Measurements from ENCODE around the gene SLC24A3. TPM values are rescaled to one million over a fixed set of nuclear protein-coding genes. Genes with fewer than 3 reads are reported as not detected.

Gene SLC24A3
- total RNA-seq, 4 donors from 2014 or later, result 12.9 to 49.8 (median 27.6) TPM

- intact Hi-C loops (cut with DNase I; ENCODE audit: low total_unique reads), result no loop called here
- no peaks in the 10 kb centered on the region for H3K27me3 ChIP-seq
- TF ChIP-seq POLR2A (IDR thresholded peaks at IDR 0.05), result no peak
- no peak for TF ChIP-seq CTCF (IDR thresholded peaks at IDR 0.05)
- no peak overlapping the region for H3K27ac ChIP-seq
- H3K4me1 ChIP-seq, result peaks cover 0 to 7% of the 10 kb centered on the region in 2 donors
- H3K4me3 ChIP-seq, result no peak overlapping the region
- H3K9me3 ChIP-seq, result no peaks in the 10 kb centered on the region
- H3K36me3 ChIP-seq, result no peaks in the 10 kb centered on the region
- DNase-seq, result no peak
Measured at GRCh38 chr20:19336631-19337030, 124.2 kb downstream of the SLC24A3 start.

- Histone ChIP-seq H3K36me3 (no peaks in the 10 kb centered on the region), H3K4me3 (no peak overlapping the region), H3K27me3 (no peaks in the 10 kb centered on the region), H3K4me1 (peaks cover 0 to 7% of the 10 kb centered on the region in 2 donors), H3K9me3 (no peaks in the 10 kb centered on the region), H3K27ac (no peak overlapping the region)
- intact Hi-C loops (cut with DNase I; ENCODE audit: low total_unique reads), result no loop called here
- no peak for TF ChIP-seq POLR2A (IDR thresholded peaks at IDR 0.05)
- no peak for DNase-seq
Measured at GRCh38 chr20:19338380-19338779, 125.9 kb downstream of the SLC24A3 start.

GRCh38 chr20:19338960-19339359 is 126.5 kb downstream of the SLC24A3 start:
- Histone ChIP-seq H3K27me3 (no peaks in the 10 kb centered on the region), H3K36me3 (no peaks in the 10 kb centered on the region), H3K4me1 (peaks cover 0 to 7% of the 10 kb centered on the region in 2 donors), H3K27ac (no peak overlapping the region), H3K9me3 (no peaks in the 10 kb centered on the region), H3K4me3 (no peak overlapping the region)
- TF ChIP-seq CTCF (IDR thresholded peaks at IDR 0.05) (no peak), POLR2A (IDR thresholded peaks at IDR 0.05) (no peak)
- intact Hi-C loops (cut with DNase I; ENCODE audit: low total_unique reads), result no loop called here
- no peak for DNase-seq

GRCh38 chr20:19341348-19342053 is 129.1 kb downstream of the SLC24A3 start:
- intact Hi-C loops (cut with DNase I; ENCODE audit: low total_unique reads), result no loop called here
- Histone ChIP-seq H3K27ac (no peak overlapping the region), H3K36me3 (no peaks in the 10 kb centered on the region), H3K9me3 (no peaks in the 10 kb centered on the region), H3K4me3 (no peak overlapping the region), H3K27me3 (no peaks in the 10 kb centered on the region), H3K4me1 (peaks cover 0 to 7% of the 10 kb centered on the region in 2 donors)
- DNase-seq, result no peak
- TF ChIP-seq POLR2A (IDR thresholded peaks at IDR 0.05) (no peak), CTCF (IDR thresholded peaks at IDR 0.05) (no peak)

GRCh38 chr20:19344341-19344740 is 131.9 kb downstream of the SLC24A3 start:
- DNase-seq, result no peak
- Histone ChIP-seq H3K36me3 (no peaks in the 10 kb centered on the region), H3K4me3 (no peak overlapping the region), H3K9me3 (no peaks in the 10 kb centered on the region), H3K27ac (no peak overlapping the region), H3K4me1 (peaks cover 0 to 7% of the 10 kb centered on the region in 2 donors), H3K27me3 (no peaks in the 10 kb centered on the region)
- intact Hi-C loops (cut with DNase I; ENCODE audit: low total_unique reads), result no loop called here
- TF ChIP-seq CTCF (IDR thresholded peaks at IDR 0.05) (no peak), POLR2A (IDR thresholded peaks at IDR 0.05) (no peak)
